Glutamatergic neuron (in vitro differentiated cells): Measurements from ENCODE around the gene SUSD4. TPM values are rescaled to one million over a fixed set of nuclear protein-coding genes. Genes with fewer than 3 reads are reported as not detected.

ENCODE experiments used
- DNase-seq: peaks from one replicate; pipeline ENCODE4 v3.0.0; 2022
- H3K27ac Mint-ChIP-seq: one replicate; pipeline ENCODE4 v1.8.0; 2020; ENCODE audit warnings: mild to moderate bottlenecking, mixed read lengths, inconsistent platforms; ENCODE audit not compliant: unreplicated experiment
- H3K27me3 Mint-ChIP-seq: one replicate; pipeline ENCODE4 v1.8.0; 2020; ENCODE audit warnings: mild to moderate bottlenecking, moderate library complexity, mixed read lengths, inconsistent platforms; ENCODE audit not compliant: unreplicated experiment
- H3K36me3 Mint-ChIP-seq: one replicate; pipeline ENCODE4 v1.8.0; 2020; ENCODE audit warnings: mild to moderate bottlenecking, mixed read lengths, inconsistent platforms; ENCODE audit not compliant: unreplicated experiment
- H3K4me1 Mint-ChIP-seq: one replicate; pipeline ENCODE4 v1.8.0; 2020; ENCODE audit warnings: mild to moderate bottlenecking, low read depth, mixed read lengths, inconsistent platforms; ENCODE audit not compliant: unreplicated experiment
- H3K4me3 Mint-ChIP-seq: one replicate; pipeline ENCODE4 v1.8.0; 2020; ENCODE audit warnings: mild to moderate bottlenecking, mixed read lengths, inconsistent platforms; ENCODE audit not compliant: unreplicated experiment
- H3K9me3 Mint-ChIP-seq: one replicate; pipeline ENCODE4 v1.8.0; 2020; ENCODE audit warnings: mild to moderate bottlenecking, moderate library complexity, mixed read lengths, inconsistent platforms; ENCODE audit not compliant: unreplicated experiment
- CTCF ChIP-seq: fragments of 200-600 bp; sonication (generic); IDR thresholded peaks from one replicate; pipeline ENCODE4 v1.5.0; 2021; ENCODE audit not compliant: partially characterized antibody, unreplicated experiment
- total RNA-seq: library from RNA; stranded (reverse); fragmentation: NEBNext Ultra II Directional; extraction: Animal tissue kit (Norgen Biotek cat#: 25700); gene quantifications from one replicate; pipeline ENCODE4 v1.2.1, GENCODE V29; 2021; ENCODE audit not compliant: unreplicated experiment

Gene SUSD4
- total RNA-seq, 1 donor from 2014 or later, result 0.47 TPM

GRCh38 chr1:223394706-223395105 lies 30.7 kb upstream of the SUSD4 start:
- H3K36me3 Mint-ChIP-seq, result peaks cover 4% of the 10 kb centered on the region
- H3K9me3 Mint-ChIP-seq, result peaks cover 3% of the 10 kb centered on the region
- no peak for TF ChIP-seq CTCF
- H3K27ac Mint-ChIP-seq, result no peak overlapping the region
- no peak for DNase-seq
- no peaks in the 10 kb centered on the region for H3K4me1 Mint-ChIP-seq
- peaks cover 2% of the 10 kb centered on the region for H3K27me3 Mint-ChIP-seq
- H3K4me3 Mint-ChIP-seq, result no peak overlapping the region

- peaks cover 4% of the 10 kb centered on the region for H3K36me3 Mint-ChIP-seq
- H3K27ac Mint-ChIP-seq, result no peak overlapping the region
- H3K9me3 Mint-ChIP-seq, result peaks cover 3% of the 10 kb centered on the region
- peaks cover 2% of the 10 kb centered on the region for H3K27me3 Mint-ChIP-seq
- no peak overlapping the region for H3K4me3 Mint-ChIP-seq
- no peak for TF ChIP-seq CTCF
- no peaks in the 10 kb centered on the region for H3K4me1 Mint-ChIP-seq
- no peak for DNase-seq
These were observed 30.3 kb upstream of the SUSD4 start for GRCh38 chr1:223394242-223394641.

GRCh38 chr1:223393275-223394214 lies 29.6 kb upstream of the SUSD4 start, which contains the start of gene CCDC185:
Gene CCDC185 (plus strand): TSS chr1:223393415. CDS start chr1:223393476, 61 bp downstream.
- no peak within 1 kb of the TSS for H3K27ac Mint-ChIP-seq
- TF ChIP-seq CTCF, result no peak
- H3K4me3 Mint-ChIP-seq, result no peak within 1 kb of the TSS
- H3K4me1 Mint-ChIP-seq, result no peaks in the 10 kb centered on the region
- H3K27me3 Mint-ChIP-seq, result peaks cover 2% of the 10 kb centered on the region
- DNase-seq, result peak; percentile 32
- H3K9me3 Mint-ChIP-seq, result peaks cover 3% of the 10 kb centered on the region
- H3K36me3 Mint-ChIP-seq, result peaks cover 4% of the 10 kb centered on the region

- no peak overlapping the region for H3K27ac Mint-ChIP-seq
- no peaks in the 10 kb centered on the region for H3K4me1 Mint-ChIP-seq
- peaks cover 2% of the 10 kb centered on the region for H3K27me3 Mint-ChIP-seq
- TF ChIP-seq CTCF, result no peak
- DNase-seq, result no peak
- peaks cover 4% of the 10 kb centered on the region for H3K36me3 Mint-ChIP-seq
- H3K9me3 Mint-ChIP-seq, result peaks cover 3% of the 10 kb centered on the region
- no peak overlapping the region for H3K4me3 Mint-ChIP-seq
These were observed 26.6 kb upstream of the SUSD4 start for GRCh38 chr1:223390618-223391017.

- no peak overlapping the region for H3K4me3 Mint-ChIP-seq
- H3K27ac Mint-ChIP-seq, result no peak overlapping the region
- H3K9me3 Mint-ChIP-seq, result no peaks in the 10 kb centered on the region
- H3K36me3 Mint-ChIP-seq, result no peaks in the 10 kb centered on the region
- no peaks in the 10 kb centered on the region for H3K4me1 Mint-ChIP-seq
- no peaks in the 10 kb centered on the region for H3K27me3 Mint-ChIP-seq
- DNase-seq, result no peak
- no peak for TF ChIP-seq CTCF
These were observed 22.0 kb upstream of the SUSD4 start for GRCh38 chr1:223386013-223386412.
